Stimulated activated CD4-positive, alpha-beta T cell treated with anti-CD3 and anti-CD28 coated beads, Interleukin-4, amount 100 ng/mL, for 4 hours (primary cell): ENCODE measurements around the gene ARRB2.
"Not testable (repeated sequence)": the region's sequence is repeated elsewhere in the genome, so short reads cannot be mapped to it uniquely, and the experiment has no call there.

Experiments used
- DNase-seq, 2 experiments: peaks; one replicate each; pipeline ENCODE4 v3.0.0-alpha.2; 2020

The ARRB2 gene

GRCh38 chr17:4704574-4704907, 5.9 kb upstream of the ARRB2 start:
- not testable (repeated sequence) for DNase-seq

DNA sequence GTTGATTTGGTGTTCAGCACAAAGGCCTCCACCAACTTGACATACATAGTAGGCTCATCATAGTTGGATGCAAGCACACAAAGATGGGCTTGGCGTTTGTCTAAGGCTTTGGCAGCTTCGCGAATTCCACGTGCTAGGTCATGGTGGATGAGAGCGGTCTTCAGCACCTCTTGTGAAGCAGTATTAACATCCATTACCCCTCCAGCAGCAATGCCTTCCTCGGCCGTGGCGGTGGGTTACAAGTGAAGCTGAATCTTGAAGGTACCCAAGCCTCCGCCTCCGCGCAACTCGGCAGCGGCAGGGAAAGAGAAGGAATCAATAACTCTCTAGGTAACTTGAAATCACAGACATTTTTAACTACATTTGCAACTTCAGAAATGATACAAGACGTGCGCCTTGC, 5.4 kb upstream of the ARRB2 start:
- no peak for DNase-seq

- no peak for DNase-seq
Measured at GRCh38 chr17:4706121-4706520, 4.3 kb upstream of the ARRB2 start.

DNA sequence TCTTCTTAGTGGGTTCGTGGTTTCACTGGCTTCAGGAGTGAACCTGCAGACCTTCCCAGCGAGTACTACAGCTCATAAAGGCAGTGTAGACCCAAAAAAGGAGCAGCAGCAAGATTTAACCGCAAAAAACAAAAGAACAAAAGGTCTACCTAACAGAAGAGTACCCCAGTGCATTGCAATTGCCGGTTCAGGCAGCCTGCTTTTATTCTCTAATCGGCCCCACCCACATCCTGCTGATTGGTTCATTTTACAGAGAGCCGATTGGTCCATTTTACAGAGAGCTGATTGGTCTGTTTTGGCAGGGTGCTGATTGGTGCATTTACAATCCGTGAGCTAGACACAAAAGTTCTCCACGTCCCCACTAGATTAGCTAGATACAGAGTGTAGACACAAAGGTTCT, 2.0 kb upstream of the ARRB2 start:
- peak; percentile 18 to 46 for DNase-seq

- DNase-seq, result peak; percentile 28 to 46
Measured at GRCh38 chr17:4710693-4711634, 532 bp downstream of the ARRB2 start.

DNA sequence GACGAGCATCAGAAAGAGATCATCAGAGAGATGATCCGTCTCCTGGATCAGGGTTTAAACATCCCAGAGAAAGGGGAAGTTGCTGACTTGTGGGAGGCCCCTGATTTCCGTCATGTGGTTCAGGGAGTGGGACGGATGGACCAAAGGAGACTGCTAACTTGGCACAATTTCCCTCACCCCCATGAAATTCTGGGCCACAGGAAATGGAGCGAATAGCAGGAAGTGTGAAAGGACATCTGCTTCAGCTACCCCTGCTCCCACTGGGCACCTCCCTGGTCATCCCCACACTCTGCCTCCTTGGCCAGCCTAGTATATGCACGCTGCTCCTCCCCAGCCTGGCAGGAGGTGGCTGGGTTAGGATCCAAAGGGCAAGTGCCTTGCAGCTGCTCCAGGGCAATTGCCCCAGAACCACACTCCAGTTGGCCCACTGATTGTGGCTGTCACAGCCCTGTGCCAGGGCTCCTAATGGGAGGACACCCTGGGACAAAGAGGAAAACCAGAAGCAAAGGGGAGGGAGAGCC, 1.3 kb downstream of the ARRB2 start:
- DNase-seq, result no peak

- DNase-seq, result no peak
Measured at GRCh38 chr17:4712526-4712925, 2.1 kb downstream of the ARRB2 start.

DNA sequence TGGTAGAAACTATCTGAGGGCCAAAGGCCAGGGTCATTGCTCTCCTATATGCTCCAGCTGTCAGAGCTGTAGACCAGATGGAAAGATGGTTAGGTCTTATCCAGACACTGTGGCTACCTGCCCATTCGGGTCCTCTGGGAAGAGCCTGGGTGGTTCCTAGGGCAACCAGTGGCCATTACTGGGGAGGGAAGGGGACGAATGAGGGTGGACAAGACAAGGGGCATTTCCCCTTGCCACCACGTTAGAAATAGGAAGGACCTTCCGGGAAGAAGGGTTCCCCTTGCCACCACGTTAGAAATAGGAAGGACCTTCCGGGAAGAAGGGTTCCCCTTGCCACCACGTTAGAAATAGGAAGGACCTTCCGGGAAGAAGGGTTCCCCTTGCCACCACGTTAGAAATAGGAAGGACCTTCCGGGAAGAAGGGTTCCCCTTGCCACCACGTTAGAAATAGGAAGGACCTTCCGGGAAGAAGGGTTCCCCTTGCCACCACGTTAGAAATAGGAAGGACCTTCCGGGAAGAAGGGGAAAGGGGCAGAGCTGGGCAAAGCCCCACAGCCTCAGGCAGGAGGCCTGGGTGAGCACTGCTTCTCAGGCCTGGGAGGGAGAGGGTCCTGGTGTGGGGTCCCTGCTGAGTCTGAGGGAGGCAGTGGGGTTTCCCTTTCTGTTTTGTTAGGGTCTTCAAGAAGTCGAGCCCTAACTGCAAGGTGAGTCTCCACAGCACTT, 4.1 kb downstream of the ARRB2 start:
- DNase-seq, result not testable (repeated sequence)

GRCh38 chr17:4715063-4715744, 4.8 kb downstream of the ARRB2 start:
- DNase-seq, result peak in 1 of 2 experiments; percentile 28

DNA sequence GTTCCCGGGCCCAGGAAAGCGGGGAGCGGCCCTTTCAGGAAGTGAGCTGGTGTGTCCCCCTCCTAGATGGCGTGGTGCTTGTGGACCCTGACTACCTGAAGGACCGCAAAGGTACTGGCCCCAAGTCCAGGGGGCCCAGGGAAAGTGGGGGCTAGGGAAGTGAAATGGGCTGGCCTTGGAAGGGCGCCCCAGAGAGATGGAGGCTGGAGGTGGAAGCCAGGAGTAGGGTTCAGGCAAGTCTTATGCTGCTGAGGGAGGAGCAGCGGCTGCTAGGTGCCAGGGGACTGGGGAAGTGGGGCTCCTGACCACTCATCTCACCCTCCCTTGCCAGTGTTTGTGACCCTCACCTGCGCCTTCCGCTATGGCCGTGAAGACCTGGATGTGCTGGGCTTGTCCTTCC, 5.6 kb downstream of the ARRB2 start:
- no peak for DNase-seq

GRCh38 chr17:4717791-4718190, 7.4 kb downstream of the ARRB2 start:
- no peak for DNase-seq

GRCh38 chr17:4718276-4718675, 7.8 kb downstream of the ARRB2 start:
- no peak for DNase-seq

DNA sequence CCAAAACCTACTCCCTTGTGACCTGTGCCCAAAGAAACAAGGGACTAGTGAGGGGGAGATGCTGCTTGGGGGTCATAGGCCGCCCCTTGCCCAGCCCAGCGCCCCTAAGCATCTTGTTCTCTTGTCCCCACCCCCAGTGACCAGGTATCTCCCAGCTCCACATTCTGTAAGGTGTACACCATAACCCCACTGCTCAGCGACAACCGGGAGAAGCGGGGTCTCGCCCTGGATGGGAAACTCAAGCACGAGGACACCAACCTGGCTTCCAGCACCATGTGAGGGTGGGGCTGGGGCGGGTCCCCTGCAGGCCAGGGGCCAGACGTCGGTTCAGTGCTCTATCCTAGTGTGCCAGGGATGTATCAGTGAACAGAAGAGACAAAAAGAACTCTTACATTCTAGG, 8.7 kb downstream of the ARRB2 start:
- no peak for DNase-seq

GRCh38 chr17:4719684-4720221, 9.3 kb downstream of the ARRB2 start:
- no peak for DNase-seq

- no peak for DNase-seq
Measured at GRCh38 chr17:4720787-4721186, 10.4 kb downstream of the ARRB2 start.

GRCh38 chr17:4721203-4722135, 11.0 kb downstream of the ARRB2 start:
- DNase-seq, result no peak

- no peak for DNase-seq
Measured at GRCh38 chr17:4722678-4723240, 12.3 kb downstream of the ARRB2 start.

DNA sequence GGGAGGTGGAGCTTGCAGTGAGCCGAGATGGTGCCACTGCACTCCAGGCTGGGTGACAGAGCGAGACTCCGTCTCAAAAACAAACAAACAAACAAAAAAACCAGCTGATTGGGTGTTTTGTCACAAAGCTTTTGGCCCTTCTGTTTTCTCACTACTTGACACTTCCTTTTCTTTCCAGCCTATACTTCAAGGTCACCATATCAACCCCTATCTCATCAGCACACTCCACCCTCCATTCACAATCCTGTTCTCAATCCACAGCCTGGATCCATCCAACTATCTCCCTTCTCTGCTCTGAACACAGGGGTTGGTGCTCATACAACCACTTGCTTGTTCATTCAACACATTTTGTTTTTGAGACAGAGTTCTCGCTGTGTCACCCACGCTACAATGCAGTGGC, 14.2 kb downstream of the ARRB2 start:
- no peak for DNase-seq

DNA sequence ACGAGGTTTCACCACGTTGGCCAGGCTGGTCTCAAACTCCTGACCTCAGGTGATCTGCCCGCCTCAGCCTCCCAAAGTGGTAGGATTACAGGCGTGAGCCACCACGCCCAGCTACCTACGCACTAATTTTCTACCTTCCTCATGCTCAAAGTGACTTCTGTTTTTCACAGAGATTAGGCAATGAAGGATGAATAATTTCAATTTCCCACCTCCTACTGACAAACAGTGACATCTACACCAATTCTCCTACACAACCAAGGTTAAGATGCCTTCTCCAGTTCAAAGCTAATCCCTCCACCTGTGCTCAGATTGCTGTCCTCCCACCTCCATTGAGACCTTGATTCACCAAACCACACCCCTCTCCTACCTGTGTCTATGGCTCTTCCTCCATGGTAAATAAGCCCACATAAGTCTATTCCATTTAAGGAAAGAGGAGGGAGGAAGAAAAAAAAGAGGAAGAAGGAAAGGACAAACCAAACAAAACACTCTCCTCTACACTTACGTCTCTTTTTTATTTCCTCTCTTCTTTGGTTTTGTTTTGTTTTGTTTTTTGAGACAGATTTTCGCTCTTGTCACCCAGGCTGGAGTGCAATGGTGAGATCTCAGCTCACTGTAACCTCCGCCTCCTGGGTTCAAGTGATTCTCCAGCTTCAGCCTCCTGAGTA, 15.3 kb downstream of the ARRB2 start:
- no peak for DNase-seq

DNA sequence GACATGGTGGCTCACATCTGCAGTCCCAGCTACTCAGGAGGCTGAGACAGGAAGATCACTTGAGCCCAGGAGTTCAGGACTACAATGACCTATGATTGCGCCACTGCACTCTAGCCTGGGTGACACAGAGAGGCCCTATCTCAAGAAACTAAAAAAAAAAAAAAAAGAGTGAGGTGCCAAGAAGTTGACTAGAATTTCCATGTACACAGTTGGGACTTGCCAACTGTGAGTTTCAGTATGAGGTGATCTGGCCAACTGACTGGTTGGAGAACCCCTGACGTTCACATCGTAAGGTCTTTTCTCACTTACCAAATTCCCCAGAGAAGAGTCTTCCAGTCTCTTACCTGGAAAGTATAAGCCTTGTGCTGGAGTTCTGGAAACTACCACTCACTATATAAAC, 17.7 kb downstream of the ARRB2 start:
- no peak for DNase-seq

- no peak for DNase-seq
Measured at GRCh38 chr17:4733073-4733531, 22.7 kb downstream of the ARRB2 start.
